ENCODE results near the gene GFOD2.

Gene GFOD2

GRCh38 chr16:67644038-67644437 lies 75.1 kb downstream of the GFOD2 start:
- Mint-ChIP-seq H3K27ac (peak overlapping the region; percentile 61), H3K27me3 (no peaks in the 10 kb centered on the region), H3K9me3 (no peaks in the 10 kb centered on the region), H3K4me3 (peak overlapping the region; percentile 81), H3K4me1 (ENCODE audit: low read depth) (peaks cover 8% of the 10 kb centered on the region), H3K36me3 (ENCODE audit: low read depth) (peaks cover 6% of the 10 kb centered on the region)

- Mint-ChIP-seq H3K27ac (peak overlapping the region; percentile 23), H3K4me1 (ENCODE audit: low read depth) (peaks cover 8% of the 10 kb centered on the region), H3K4me3 (no peak overlapping the region), H3K9me3 (no peaks in the 10 kb centered on the region), H3K27me3 (no peaks in the 10 kb centered on the region), H3K36me3 (ENCODE audit: low read depth) (peaks cover 15% of the 10 kb centered on the region)
Measured at GRCh38 chr16:67641779-67642708, 77.1 kb downstream of the GFOD2 start.

- H3K27ac Mint-ChIP-seq: no peak overlapping the region
- H3K4me1 Mint-ChIP-seq (ENCODE audit: low read depth): no peaks in the 10 kb centered on the region
- peaks cover 34% of the 10 kb centered on the region for H3K36me3 Mint-ChIP-seq (ENCODE audit: low read depth)
Measured at GRCh38 chr16:67637625-67638024, 81.5 kb downstream of the GFOD2 start.

GRCh38 chr16:67636713-67637112 lies 82.4 kb downstream of the GFOD2 start:
- H3K4me1 Mint-ChIP-seq (ENCODE audit: low read depth): no peaks in the 10 kb centered on the region
- no peaks in the 10 kb centered on the region for H3K27me3 Mint-ChIP-seq
- H3K36me3 Mint-ChIP-seq (ENCODE audit: low read depth): peaks cover 43% of the 10 kb centered on the region
- H3K9me3 Mint-ChIP-seq: no peaks in the 10 kb centered on the region
- no peak overlapping the region for H3K27ac Mint-ChIP-seq
- no peak overlapping the region for H3K4me3 Mint-ChIP-seq

More at GRCh38 chr16:67637625-67638024, 81.5 kb downstream of the GFOD2 start:
- no peaks in the 10 kb centered on the region for H3K9me3 Mint-ChIP-seq
- no peaks in the 10 kb centered on the region for H3K27me3 Mint-ChIP-seq
- no peak overlapping the region for H3K4me3 Mint-ChIP-seq

GRCh38 chr16:67632415-67633172 lies 86.5 kb downstream of the GFOD2 start:
- H3K27ac Mint-ChIP-seq: no peak overlapping the region
- H3K4me3 Mint-ChIP-seq: no peak overlapping the region
- peaks cover 59% of the 10 kb centered on the region for H3K36me3 Mint-ChIP-seq (ENCODE audit: low read depth)

GRCh38 chr16:67628216-67628615 lies 90.9 kb downstream of the GFOD2 start:
- Mint-ChIP-seq H3K27me3 (no peaks in the 10 kb centered on the region), H3K9me3 (no peaks in the 10 kb centered on the region), H3K4me1 (ENCODE audit: low read depth) (no peaks in the 10 kb centered on the region), H3K4me3 (no peak overlapping the region), H3K27ac (no peak overlapping the region), H3K36me3 (ENCODE audit: low read depth) (peaks cover 61% of the 10 kb centered on the region)

More at GRCh38 chr16:67632415-67633172, 86.5 kb downstream of the GFOD2 start:
- H3K27me3 Mint-ChIP-seq: no peaks in the 10 kb centered on the region
- H3K9me3 Mint-ChIP-seq: no peaks in the 10 kb centered on the region
- H3K4me1 Mint-ChIP-seq (ENCODE audit: low read depth): no peaks in the 10 kb centered on the region

All from stimulated activated naive CD8-positive, alpha-beta T cell treated with anti-CD3 and anti-CD28 coated beads, Interleukin-15, Interleukin-2, amounts not matched to agents 100 ng/mL and 50 ng/mL, for 24 hours (primary cell).